Kidney (tissue), 14 donors: ENCODE results near the gene TINAGL1. TPM values are rescaled to one million over a fixed set of nuclear protein-coding genes. Genes with fewer than 3 reads are reported as not detected.
A peak's percentile ranks its signal among the peaks of the same experiment; 100 is the strongest.

Experiments used
- DNase-seq, 5 donors: peaks; one replicate each; pipeline ENCODE4 v3.0.0-alpha.2; 2013 to 2020
- FAIRE-seq: peaks from 2 replicates; lab custom pipeline; 2012; peaks lifted over from hg19 to GRCh38; lab: Jason Lieb, UNC
- H3K27ac ChIP-seq, 2 donors: one replicate each; pipeline ENCODE4 v1.7.0; 2013; ENCODE audit warnings: low read depth in 2 of 2, low read length in 2 of 2, inconsistent platforms in 1 of 2
- H3K27me3 ChIP-seq: one replicate; pipeline ENCODE4 v1.7.1; 2013; ENCODE audit warnings: low read length, inconsistent platforms; ENCODE audit not compliant: control insufficient read depth, insufficient read depth
- H3K36me3 ChIP-seq, 3 donors: one replicate each; pipeline versions ENCODE4 v1.7.0 to v1.7.1; 2013; ENCODE audit warnings: low read length in 3 of 3, control low read depth in 1 of 3, inconsistent platforms in 1 of 3; ENCODE audit not compliant: insufficient read depth in 3 of 3, control insufficient read depth in 2 of 3
- H3K4me1 ChIP-seq, 3 donors: one replicate each; pipeline versions ENCODE4 v1.7.0 to v1.7.1; 2013; ENCODE audit warnings: low read length in 3 of 3, inconsistent platforms in 1 of 3, low read depth in 1 of 3; ENCODE audit not compliant: control insufficient read depth in 2 of 3, insufficient read depth in 2 of 3
- H3K4me3 ChIP-seq, 3 donors: one replicate each; pipeline versions ENCODE4 v1.7.0 to v1.8.1; 2013; ENCODE audit warnings: low read length in 3 of 3, control low read depth in 1 of 3, inconsistent platforms in 1 of 3
- H3K9ac ChIP-seq, 3 donors: one replicate each; pipeline versions ENCODE4 v1.7.0 to v1.7.1; 2013; ENCODE audit warnings: low read length in 3 of 3, control low read depth in 1 of 3, inconsistent platforms in 1 of 3
- H3K9me3 ChIP-seq, 3 donors: one replicate each; pipeline versions ENCODE4 v1.7.0 to v1.7.1; 2013; ENCODE audit warnings: low read length in 3 of 3, control low read depth in 1 of 3, inconsistent platforms in 1 of 3; ENCODE audit not compliant: control insufficient read depth in 2 of 3, insufficient read depth in 1 of 3
- CTCF ChIP-seq: IDR thresholded peaks from 3 replicates; pipeline ENCODE4 v1.5.1; 2012; ENCODE audit warnings: mild to moderate bottlenecking, moderate library complexity, borderline replicate concordance; ENCODE audit not compliant: insufficient read depth; ENCODE audit errors: extremely low read depth
- intact Hi-C: fragments of 100-400 bp; cut with DNase I; formaldehyde crosslinking; loops from one replicate; pipeline ENCODE4 v1.11.1; 2022
- polyA plus RNA-seq: library from polyadenylated mRNA; stranded (reverse); fragments of 350-450 nt; fragmentation: Illumina TruSeq; extraction: RNeasy Lipid Tissue Mini Kit (QIAGEN cat#74804); gene quantifications from one replicate; pipeline ENCODE4 v1.2.3, GENCODE V29; 2014; ENCODE audit warnings: low read depth, low replicate concordance; ENCODE audit not compliant: insufficient read depth
- total RNA-seq: library from RNA; stranded (reverse); fragmentation: NEBNext Ultra II Directional; extraction: Animal tissue kit (Norgen Biotek cat#: 25700); gene quantifications from one replicate; pipeline ENCODE4 v1.2.1, GENCODE V29; 2021
- donor health status: control.
- donor health status: control.
- donor health status: control.
- donor health status: control.
- donor health status: control.
- donor health status: DM: yes; HTN: yes; CAD: no.
- donor health status: Normal renal cell carcinoma (clear cell type).

The TINAGL1 gene
- total and polyA plus RNA-seq, 2 donors from 2014 or later, result 171 to 246 TPM

GRCh38 chr1:31587720-31588423 lies 11.6 kb downstream of the TINAGL1 start:
- intact Hi-C loops, result no loop called here
- no peaks in the 10 kb centered on the region for H3K27me3 ChIP-seq
- peak; percentile 56 for TF ChIP-seq CTCF
- H3K36me3 ChIP-seq, result peaks cover 0 to 33% (median 13%) of the 10 kb centered on the region in 3 donors
- H3K9ac ChIP-seq, result peak overlapping the region in 1 of 3 donors; percentile 8
- no peak overlapping the region for H3K4me3 ChIP-seq
- H3K4me1 ChIP-seq, result peaks cover 5 to 47% (median 41%) of the 10 kb centered on the region in 3 donors
- no peaks in the 10 kb centered on the region for H3K9me3 ChIP-seq
- peak; percentile 67 to 90 (median 80) for DNase-seq
- peak overlapping the region; percentile 78 to 89 for H3K27ac ChIP-seq
- no peak for FAIRE-seq

- Histone ChIP-seq H3K9me3 (no peaks in the 10 kb centered on the region), H3K9ac (peak overlapping the region in 1 of 3 donors; percentile 51), H3K4me1 (peaks cover 0 to 36% (median 30%) of the 10 kb centered on the region in 3 donors), H3K4me3 (peak overlapping the region in 2 of 3 donors; percentile 13 to 21), H3K27me3 (no peaks in the 10 kb centered on the region), H3K27ac (peak overlapping the region; percentile 78 to 89), H3K36me3 (peaks cover 0 to 23% (median 9%) of the 10 kb centered on the region in 3 donors)
- intact Hi-C loops, result no loop called here
- TF ChIP-seq CTCF, result no peak
- DNase-seq (peak in 4 of 5 donors; percentile 31 to 90 (median 52)), FAIRE-seq (no peak)
Measured at GRCh38 chr1:31588751-31589515, 12.6 kb downstream of the TINAGL1 start.

GRCh38 chr1:31591425-31592093 lies 15.2 kb downstream of the TINAGL1 start:
- Histone ChIP-seq H3K27ac (no peak overlapping the region), H3K36me3 (no peaks in the 10 kb centered on the region), H3K4me1 (peaks cover 0 to 15% (median 10%) of the 10 kb centered on the region in 3 donors), H3K9ac (peak overlapping the region in 1 of 3 donors; percentile 37), H3K9me3 (no peaks in the 10 kb centered on the region), H3K4me3 (no peak overlapping the region), H3K27me3 (no peaks in the 10 kb centered on the region)
- no peak for FAIRE-seq
- intact Hi-C loops, result loop anchor here (5.0 kb wide), 1 partner anchor 39 kb away; no protein-coding TSS in a partner anchor
- peak in 3 of 5 donors; percentile 30 to 81 (median 61) for DNase-seq
- TF ChIP-seq CTCF, result no peak
